ENCODE measurements around the gene SLC39A1. TPM values are rescaled to one million over a fixed set of nuclear protein-coding genes. Genes with fewer than 3 reads are reported as not detected.

Gene SLC39A1
- total and polyA plus RNA-seq, 7 donors: 25.7 to 97.5 (median 72.4) TPM

DNA sequence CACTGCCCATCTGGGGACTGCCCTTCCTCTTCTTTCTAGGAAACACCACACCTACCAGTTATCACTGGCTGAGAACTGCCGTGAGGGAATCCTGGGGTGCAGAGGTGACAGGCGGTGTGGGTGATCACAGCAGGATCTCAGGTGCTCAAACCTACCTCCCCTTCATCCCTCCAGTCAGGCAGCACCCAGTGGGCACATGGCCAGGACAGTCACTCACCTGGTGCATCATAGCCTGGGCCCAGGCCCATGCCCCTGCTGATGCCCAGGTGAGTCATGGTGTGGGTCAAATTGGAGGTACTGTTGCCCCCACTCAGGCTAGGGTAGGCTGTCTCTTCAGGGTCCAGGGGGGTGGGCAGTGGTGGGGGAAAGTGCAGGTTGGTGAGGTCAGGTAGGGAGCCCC is 11.5 kb downstream of the SLC39A1 start:
- 92 to 96% methylated on average over 2 of the region's 2 CpGs for WGBS, 2 donors
- H3K36me3 ChIP-seq: peaks cover 31 to 74% (median 56%) of the 10 kb centered on the region in 4 donors
- H3K27me3 ChIP-seq: no peaks in the 10 kb centered on the region
- no peak overlapping the region for H3K4me3 ChIP-seq
- no peaks in the 10 kb centered on the region for H3K9me3 ChIP-seq
- TF ChIP-seq POLR2AphosphoS5 (IDR thresholded peaks at IDR 0.05): no peak
- no peak for TF ChIP-seq POLR2A (IDR thresholded peaks at IDR 0.05)
- TF ChIP-seq, protein P1, sequence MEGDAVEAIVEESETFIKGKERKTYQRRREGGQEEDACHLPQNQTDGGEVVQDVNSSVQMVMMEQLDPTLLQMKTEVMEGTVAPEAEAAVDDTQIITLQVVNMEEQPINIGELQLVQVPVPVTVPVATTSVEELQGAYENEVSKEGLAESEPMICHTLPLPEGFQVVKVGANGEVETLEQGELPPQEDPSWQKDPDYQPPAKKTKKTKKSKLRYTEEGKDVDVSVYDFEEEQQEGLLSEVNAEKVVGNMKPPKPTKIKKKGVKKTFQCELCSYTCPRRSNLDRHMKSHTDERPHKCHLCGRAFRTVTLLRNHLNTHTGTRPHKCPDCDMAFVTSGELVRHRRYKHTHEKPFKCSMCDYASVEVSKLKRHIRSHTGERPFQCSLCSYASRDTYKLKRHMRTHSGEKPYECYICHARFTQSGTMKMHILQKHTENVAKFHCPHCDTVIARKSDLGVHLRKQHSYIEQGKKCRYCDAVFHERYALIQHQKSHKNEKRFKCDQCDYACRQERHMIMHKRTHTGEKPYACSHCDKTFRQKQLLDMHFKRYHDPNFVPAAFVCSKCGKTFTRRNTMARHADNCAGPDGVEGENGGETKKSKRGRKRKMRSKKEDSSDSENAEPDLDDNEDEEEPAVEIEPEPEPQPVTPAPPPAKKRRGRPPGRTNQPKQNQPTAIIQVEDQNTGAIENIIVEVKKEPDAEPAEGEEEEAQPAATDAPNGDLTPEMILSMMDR (IDR thresholded peaks at IDR 0.05): no peak
- no peak for TF ChIP-seq EP300 (IDR thresholded peaks at IDR 0.05)
- peaks cover 0 to 20% (median 15%) of the 10 kb centered on the region in 4 donors for H3K4me1 ChIP-seq
- DNase-seq: no peak
- intact Hi-C loops (cut with DNase I): no loop called here
- no peak overlapping the region for H3K27ac ChIP-seq

DNA sequence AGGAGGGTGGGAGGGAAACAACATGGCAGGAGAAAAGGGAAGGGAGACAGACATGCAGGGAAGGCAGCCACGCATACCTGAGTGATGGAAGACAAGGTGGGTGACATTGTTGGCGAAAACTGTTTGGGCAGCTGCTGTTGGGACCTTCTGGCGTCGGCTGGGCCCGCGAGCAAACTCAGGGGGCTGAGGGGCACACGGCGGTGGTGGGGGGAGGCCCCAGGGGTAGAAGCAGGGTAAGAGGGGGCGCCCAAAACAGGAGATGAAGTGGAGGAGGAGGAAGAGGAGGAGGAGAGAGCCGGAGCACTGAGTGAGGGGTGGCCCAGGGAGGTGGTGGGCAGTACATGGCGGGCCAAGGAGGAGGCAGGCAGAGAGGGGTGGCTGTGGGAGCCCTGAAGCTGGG is 12.2 kb downstream of the SLC39A1 start:
- Histone ChIP-seq H3K4me3 (no peak overlapping the region), H3K27ac (no peak overlapping the region), H3K36me3 (peaks cover 31 to 74% (median 56%) of the 10 kb centered on the region in 4 donors), H3K4me1 (peaks cover 0 to 16% (median 10%) of the 10 kb centered on the region in 4 donors), H3K27me3 (no peaks in the 10 kb centered on the region), H3K9me3 (no peaks in the 10 kb centered on the region)
- 94 to 95% methylated on average over 11 of the region's 11 CpGs for WGBS, 2 donors
- no peak for DNase-seq
- intact Hi-C loops (cut with DNase I): no loop called here
- TF ChIP-seq POLR2AphosphoS5 (IDR thresholded peaks at IDR 0.05): no peak
- TF ChIP-seq, protein P1 (IDR thresholded peaks at IDR 0.05): no peak
- no peak for TF ChIP-seq EP300 (IDR thresholded peaks at IDR 0.05)
- TF ChIP-seq POLR2A (IDR thresholded peaks at IDR 0.05): no peak

DNA sequence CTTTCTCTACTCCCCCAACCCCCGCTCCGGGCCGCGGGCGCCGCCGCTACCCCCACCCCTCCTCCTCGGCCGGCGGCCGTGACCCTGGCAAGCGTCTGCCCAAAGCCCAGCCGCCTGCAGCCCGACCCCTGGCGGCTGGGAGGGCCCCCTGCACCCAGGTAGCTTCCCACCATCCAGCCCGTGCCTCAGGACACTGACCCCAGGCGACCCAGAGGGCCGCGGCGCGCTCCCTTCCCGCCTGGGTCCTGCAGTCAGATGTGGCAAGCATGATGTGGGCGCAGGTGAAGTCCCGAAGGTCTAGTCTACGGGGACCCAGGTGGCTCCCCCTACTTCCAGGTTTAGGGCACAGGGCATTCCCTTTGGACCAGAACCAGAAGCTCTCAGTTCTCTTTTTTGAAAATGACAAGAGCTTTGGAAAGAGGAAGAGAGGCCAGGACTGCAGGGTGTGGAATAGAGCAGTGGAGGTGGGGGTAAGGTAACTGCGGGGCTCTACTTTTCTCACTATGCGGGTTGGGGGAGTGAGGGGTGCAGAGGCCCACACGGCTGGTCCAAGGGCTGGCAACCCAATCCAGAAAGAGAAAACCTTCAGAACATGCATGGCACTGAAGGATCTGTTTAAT is 16.6 kb downstream of the SLC39A1 start, which contains the start of gene DENND4B:
DENND4B (minus strand) TSS at position 97 of the 620 bp plus-strand sequence. CDS start 2,344 bp downstream, outside the sequence.
- TF ChIP-seq, protein P1 (IDR thresholded peaks at IDR 0.05): peak; percentile 77 to 99 (median 86)
- TF ChIP-seq POLR2A (IDR thresholded peaks at IDR 0.05): no peak
- TF ChIP-seq POLR2AphosphoS5 (IDR thresholded peaks at IDR 0.05): peak; percentile 8 to 73 (median 64)
- TF ChIP-seq EP300 (IDR thresholded peaks at IDR 0.05): no peak
- Histone ChIP-seq H3K4me3 (peak within 1 kb of the TSS; percentile 67 to 98 (median 94)), H3K27ac (peak within 1 kb of the TSS; percentile 98 to 100 (median 99)), H3K36me3 (peaks cover 15 to 66% (median 46%) of the 10 kb centered on the region in 4 donors), H3K9me3 (no peaks in the 10 kb centered on the region), H3K27me3 (no peaks in the 10 kb centered on the region), H3K4me1 (peaks cover 0 to 29% (median 19%) of the 10 kb centered on the region in 4 donors)
- intact Hi-C loops (cut with DNase I): loop anchor here (1.0 to 5.0 kb wide), 2 partner anchors 36 to 149 kb away; no protein-coding TSS in a partner anchor
- WGBS, 2 donors: 8 to 10% methylated on average over 28 of the region's 28 CpGs
- peak; percentile 93 for DNase-seq

DNA sequence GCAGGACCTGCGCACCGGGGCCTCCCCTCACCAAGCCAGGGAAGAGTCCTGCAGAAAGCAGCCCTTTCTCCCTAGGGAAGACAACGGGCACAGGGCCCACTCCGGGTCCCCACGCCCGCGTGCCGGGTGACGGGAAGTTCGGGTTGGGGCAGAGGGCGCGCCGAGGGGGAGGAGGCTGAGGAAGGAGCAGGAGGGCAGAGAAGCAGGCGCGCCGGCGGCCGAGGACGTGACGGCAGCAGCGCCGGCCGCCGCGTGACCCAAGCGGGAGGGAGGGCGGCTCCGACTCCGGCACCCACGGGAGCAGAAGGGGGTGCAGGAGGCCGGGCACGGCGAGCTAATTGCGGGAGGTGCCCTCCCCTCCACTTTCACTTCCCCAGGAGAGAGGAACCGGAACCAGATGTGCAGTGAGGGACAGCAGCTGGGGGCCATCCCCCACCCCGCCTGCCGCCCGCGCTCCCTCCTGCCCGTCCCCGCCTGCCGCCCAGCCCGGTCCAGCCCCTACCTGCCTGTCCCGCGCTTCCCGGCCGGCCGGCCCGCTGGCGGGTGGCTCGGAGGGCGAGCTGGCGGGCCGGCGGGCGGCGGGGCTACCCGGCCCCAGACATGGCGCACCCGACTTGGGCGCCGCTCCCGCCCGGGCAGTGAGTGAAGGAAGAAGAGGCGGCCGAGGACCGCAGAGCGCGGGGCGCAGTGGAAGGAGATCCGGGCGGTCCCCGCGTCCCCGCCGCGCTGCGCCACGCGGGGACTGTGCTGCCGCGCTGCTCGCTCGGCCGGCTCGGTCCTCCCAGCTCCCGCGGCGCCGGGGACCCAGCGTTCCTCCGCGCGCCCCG is 17.3 kb downstream of the SLC39A1 start:
- Histone ChIP-seq H3K4me1 (peaks cover 0 to 29% (median 19%) of the 10 kb centered on the region in 4 donors), H3K27me3 (no peaks in the 10 kb centered on the region), H3K9me3 (no peaks in the 10 kb centered on the region), H3K27ac (peak overlapping the region; percentile 98 to 100 (median 99)), H3K4me3 (peak overlapping the region; percentile 67 to 98 (median 94)), H3K36me3 (peaks cover 9 to 66% (median 42%) of the 10 kb centered on the region in 4 donors)
- TF ChIP-seq POLR2AphosphoS5 (IDR thresholded peaks at IDR 0.05): peak; percentile 70 to 85 (median 82)
- TF ChIP-seq, protein P1 (IDR thresholded peaks at IDR 0.05): no peak
- peak; percentile 18 to 34 for TF ChIP-seq POLR2A (IDR thresholded peaks at IDR 0.05)
- peak in 3 of 4 donors; percentile 49 to 68 (median 53) for TF ChIP-seq EP300 (IDR thresholded peaks at IDR 0.05)
- intact Hi-C loops (cut with DNase I): loop anchor here (1.0 to 5.0 kb wide), 4 partner anchors 23 to 149 kb away; no protein-coding TSS in a partner anchor
- WGBS, 2 donors: 0% methylated on average over 95 of the region's 95 CpGs
- DNase-seq: peak; percentile 95

Data from sigmoid colon (tissue), 7 donors.